D721Med (cell line): ENCODE data around the gene CIROP.

Experiments
- DNase-seq: peaks from one replicate; pipeline ENCODE4 v3.0.0; 2011; ENCODE audit warnings: low spot score; ENCODE audit not compliant: insufficient read length
- FAIRE-seq: peaks from 2 replicates; lab custom pipeline; 2011; peaks lifted over from hg19 to GRCh38; lab: Jason Lieb, UNC
- TF ChIP-seq, protein P1 (sequence below): IDR thresholded peaks from 2 replicates; pipeline ENCODE4 v1.5.1; 2012; ENCODE audit warnings: mild to moderate bottlenecking, control low read depth; ENCODE audit not compliant: insufficient read depth; ENCODE audit errors: missing control alignments

CIROP gene

DNA sequence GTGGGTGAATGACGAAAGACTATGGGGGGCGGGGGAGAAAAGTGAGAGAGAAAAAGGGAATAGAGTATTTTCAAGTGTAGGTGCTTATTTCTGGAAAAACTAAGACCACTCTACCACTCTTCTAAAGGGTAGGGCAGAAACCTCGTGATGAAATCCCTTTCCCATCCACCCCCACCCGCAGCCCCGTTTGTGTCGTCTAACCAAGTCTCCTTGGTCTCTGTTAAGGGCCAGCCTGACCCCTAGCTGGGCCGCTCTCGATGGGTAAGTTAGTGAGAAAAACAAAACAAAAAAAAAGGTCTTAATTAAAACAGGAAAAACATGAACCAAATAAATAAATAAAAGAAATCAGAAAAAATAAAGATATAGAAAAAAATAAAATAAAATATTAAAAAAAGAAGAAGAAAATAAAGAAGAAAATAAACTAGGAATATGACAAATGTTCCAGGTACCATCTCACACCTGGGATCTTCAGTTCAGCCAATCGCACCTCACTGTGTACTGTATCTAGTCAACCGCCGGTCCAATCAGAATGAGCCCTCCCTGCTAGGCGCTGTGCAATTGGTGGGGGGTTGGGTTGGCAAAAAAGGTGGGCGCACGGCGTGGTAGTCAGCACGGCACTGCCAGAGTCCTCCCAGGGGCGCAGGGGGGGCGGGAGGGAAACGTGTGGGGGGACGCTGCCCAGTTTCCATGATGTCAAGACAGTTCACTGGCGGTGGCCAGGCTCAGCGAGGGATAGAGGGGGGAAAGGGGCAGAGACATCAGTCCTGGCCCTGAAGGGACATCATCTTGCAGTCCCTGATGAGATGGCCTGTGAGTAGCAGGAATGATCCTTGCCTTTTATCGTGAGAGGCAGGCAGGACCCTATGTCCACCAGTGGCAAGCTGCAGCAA is 37.7 kb downstream of the CIROP start:
- FAIRE-seq (no peak), DNase-seq (no peak)
- TF ChIP-seq, protein P1, sequence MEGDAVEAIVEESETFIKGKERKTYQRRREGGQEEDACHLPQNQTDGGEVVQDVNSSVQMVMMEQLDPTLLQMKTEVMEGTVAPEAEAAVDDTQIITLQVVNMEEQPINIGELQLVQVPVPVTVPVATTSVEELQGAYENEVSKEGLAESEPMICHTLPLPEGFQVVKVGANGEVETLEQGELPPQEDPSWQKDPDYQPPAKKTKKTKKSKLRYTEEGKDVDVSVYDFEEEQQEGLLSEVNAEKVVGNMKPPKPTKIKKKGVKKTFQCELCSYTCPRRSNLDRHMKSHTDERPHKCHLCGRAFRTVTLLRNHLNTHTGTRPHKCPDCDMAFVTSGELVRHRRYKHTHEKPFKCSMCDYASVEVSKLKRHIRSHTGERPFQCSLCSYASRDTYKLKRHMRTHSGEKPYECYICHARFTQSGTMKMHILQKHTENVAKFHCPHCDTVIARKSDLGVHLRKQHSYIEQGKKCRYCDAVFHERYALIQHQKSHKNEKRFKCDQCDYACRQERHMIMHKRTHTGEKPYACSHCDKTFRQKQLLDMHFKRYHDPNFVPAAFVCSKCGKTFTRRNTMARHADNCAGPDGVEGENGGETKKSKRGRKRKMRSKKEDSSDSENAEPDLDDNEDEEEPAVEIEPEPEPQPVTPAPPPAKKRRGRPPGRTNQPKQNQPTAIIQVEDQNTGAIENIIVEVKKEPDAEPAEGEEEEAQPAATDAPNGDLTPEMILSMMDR: no peak

DNA sequence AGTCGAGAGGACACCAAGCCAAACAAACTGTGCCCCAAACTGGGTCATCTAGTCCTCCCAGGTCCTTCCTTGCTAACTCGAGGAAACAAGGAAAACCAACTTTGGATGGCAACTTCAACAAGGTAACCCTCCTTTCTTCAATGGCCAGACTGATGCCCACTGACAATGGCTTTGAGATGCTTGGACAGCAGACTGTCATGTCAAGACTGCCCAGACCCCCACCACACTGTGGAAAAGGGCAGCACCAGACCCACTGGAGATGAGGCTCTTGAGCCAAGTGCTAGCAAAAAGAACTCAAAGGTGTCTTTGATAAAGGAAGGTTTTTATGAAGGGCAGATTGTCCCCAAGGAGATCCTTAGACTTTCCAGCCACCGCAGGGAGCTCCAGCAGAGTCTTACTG is 38.4 kb downstream of the CIROP start:
- TF ChIP-seq, protein P1: no peak
- DNase-seq (no peak), FAIRE-seq (no peak)

DNA sequence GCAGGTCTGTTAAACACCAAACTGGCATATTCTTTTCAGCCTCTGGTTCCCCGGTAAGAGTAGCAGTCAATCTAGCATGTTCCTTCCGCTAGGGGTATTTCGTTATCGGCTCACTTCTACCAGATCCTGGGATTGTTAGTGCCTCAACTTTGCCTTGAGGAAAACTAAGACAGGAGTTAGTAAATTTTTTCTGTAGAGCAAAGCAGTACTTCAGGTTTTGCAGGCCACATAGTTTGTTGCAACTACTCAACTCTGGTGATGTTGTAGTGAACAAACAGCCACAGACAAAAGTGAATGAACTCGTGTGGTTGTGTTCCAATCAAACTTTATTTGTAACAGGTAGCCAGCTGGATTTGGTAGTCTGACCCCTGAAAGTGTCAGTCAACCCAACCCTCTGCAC is 41.2 kb downstream of the CIROP start:
- FAIRE-seq: no peak
- TF ChIP-seq, protein P1: no peak
- no peak for DNase-seq

DNA sequence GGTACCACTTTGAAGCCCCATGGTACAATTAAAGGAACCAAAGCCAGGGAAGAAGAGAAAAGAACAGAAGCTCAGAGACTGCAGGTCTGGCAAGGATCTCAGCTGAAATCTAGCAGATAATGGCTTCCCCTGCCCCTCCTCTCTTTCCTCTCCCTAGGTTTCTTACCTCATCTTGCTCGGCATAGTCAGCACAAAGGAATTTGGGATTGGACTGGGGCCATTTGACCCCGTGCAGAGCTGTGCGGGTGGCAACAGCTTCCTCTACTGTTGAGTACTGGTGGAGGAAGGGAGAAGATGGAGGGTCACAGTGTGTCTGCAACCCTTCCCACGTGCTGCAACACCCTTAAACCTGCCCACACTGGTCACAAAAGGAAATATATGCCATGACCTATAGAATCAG is 42.8 kb downstream of the CIROP start:
- TF ChIP-seq, protein P1: no peak
- DNase-seq (no peak), FAIRE-seq (no peak)

DNA sequence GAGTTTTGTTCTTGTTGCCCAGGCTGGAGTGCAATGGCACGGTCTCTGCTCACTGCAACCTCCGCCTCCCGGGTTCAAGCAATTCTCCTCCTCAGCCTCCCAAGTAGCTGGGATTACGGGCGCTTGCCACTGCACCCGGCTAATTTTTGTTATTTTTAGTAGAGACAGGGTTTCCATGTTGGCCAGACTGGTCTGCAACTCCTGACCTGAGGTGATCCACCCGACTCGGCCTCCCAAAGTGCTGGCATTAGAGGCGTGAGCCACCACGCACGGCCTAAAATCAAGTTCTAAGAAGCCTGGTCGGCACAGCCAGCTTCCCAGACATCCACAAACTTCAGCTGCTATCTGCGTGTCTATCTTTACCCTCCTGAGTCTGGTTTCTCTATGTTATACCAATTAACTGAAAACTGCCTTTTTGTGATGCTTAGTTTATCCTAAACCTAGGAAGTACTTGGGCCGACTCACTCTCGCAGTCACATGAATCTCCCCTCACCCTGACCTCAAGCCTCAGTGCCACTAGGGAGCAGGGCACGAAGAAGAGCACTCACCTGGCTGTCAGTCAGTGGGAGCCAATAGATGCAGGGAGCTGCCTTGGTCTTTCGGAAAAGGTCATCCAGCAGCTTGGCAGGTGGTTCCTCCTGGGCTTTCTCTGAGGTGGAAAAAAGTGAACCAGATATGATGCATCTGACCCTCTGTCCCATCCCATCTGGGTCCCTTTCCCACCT is 44.1 kb downstream of the CIROP start:
- TF ChIP-seq, protein P1: no peak
- no peak for DNase-seq
- no peak for FAIRE-seq

DNA sequence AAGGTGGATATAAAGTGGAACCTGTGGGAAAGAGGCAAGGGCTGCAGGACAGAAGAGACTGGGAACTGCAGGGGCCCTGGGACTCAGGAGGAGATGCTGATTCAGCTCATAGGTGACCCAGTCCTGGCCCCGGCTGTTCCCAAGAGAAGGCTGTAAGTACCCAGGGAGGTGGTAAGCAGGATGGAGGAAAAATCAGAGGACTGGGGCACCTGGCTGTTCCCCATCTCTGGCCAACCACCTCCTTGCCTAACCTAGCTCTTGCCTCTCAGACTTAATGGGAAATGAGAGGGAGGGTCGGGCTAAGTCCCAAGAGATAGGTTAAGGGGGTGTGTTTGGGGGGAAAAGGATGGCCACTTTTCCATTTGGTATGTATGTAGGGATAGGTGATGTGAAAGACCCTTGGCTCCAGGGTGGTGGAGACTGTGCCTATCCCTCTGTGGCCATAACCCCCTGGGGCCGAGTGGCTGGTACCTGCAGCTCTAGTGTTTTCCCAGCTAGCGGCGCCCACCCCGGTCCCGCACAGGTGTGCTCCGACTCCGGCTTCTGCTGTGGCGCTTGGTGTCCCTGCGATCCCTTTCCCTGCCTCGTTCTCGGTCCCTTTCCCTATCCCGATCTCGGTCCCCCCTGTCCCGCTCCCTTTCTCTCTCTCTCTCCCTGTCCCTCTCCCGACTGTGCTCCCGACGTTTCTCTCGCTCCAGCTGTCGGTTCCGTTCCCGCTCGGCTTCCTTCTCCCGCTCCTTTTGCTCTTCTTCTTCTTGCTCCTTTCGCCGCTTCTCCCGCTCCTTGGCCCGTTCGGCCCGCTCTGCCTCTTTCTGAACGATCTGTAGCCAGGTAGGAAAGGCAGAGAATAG is 45.9 kb downstream of the CIROP start:
- FAIRE-seq (no peak), DNase-seq (no peak)
- TF ChIP-seq, protein P1: no peak
